Measurements from ENCODE around the gene LAMTOR3. TPM values are rescaled to one million over a fixed set of nuclear protein-coding genes. Genes with fewer than 3 reads are reported as not detected.

The LAMTOR3 gene
- total and polyA plus RNA-seq, 2 experiments from 2014 or later: 40.8 to 64.5 TPM

- TF ChIP-seq ETS1 (IDR thresholded peaks at IDR 0.05): no peak
- TF ChIP-seq ZNF462 (CRISPR knock-in tag; IDR thresholded peaks at IDR 0.05): no peak
- TF ChIP-seq NANOG (IDR thresholded peaks at IDR 0.05; ENCODE audit: borderline replicate concordance): no peak
- no peak for TF ChIP-seq JUNB (IDR thresholded peaks at IDR 0.05; ENCODE audit: unreplicated experiment)
- TF ChIP-seq STAT1 (IDR thresholded peaks at IDR 0.05; ENCODE audit: unreplicated experiment): no peak
Measured at GRCh38 chr4:99885687-99886086, 8.5 kb downstream of the LAMTOR3 start (continued).

GRCh38 chr4:99885063-99885664, 9.1 kb downstream of the LAMTOR3 start:
- no peaks in the 10 kb centered on the region for H3K9me3 Mint-ChIP-seq
- H4K20me1 ChIP-seq (replicated peaks; ENCODE audit: insufficient read depth): no peaks in the 10 kb centered on the region
- TF ChIP-seq ZNF331 (CRISPR knock-in tag; IDR thresholded peaks at IDR 0.05; ENCODE audit: low read depth) (no peak), CTCF (conservative IDR thresholded peaks at IDR 0.05; ENCODE audit: low read depth in 2 of 2) (peak; percentile 67 to 73), EZH2 (IDR thresholded peaks at IDR 0.05; ENCODE audit: low read depth, unreplicated experiment) (no peak), EZH2phosphoT487 (IDR thresholded peaks at IDR 0.05; ENCODE audit: unreplicated experiment) (no peak), CREB1 (CRISPR knock-in tag; IDR thresholded peaks at IDR 0.05; ENCODE audit: low read depth) (no peak), NANOG (IDR thresholded peaks at IDR 0.05; ENCODE audit: borderline replicate concordance) (no peak)

More at GRCh38 chr4:99885063-99885664, 9.1 kb downstream of the LAMTOR3 start:
- Histone ChIP-seq H3K4me3 (no peak overlapping the region), H3K4me2 (no peak overlapping the region), H3K9me2 (ENCODE audit: insufficient read depth) (no peaks in the 10 kb centered on the region), H3K27ac (ENCODE audit: low read depth) (no peak overlapping the region), H3K36me3 (ENCODE audit: insufficient read depth) (no peaks in the 10 kb centered on the region), H2AFZ (no peak overlapping the region), H3F3A (replicated peaks; ENCODE audit: low read depth) (no peaks in the 10 kb centered on the region), H3K27me3 (ENCODE audit: insufficient read depth) (no peaks in the 10 kb centered on the region), H3K4me1 (ENCODE audit: insufficient read depth) (no peaks in the 10 kb centered on the region), H3K79me2 (replicated peaks; ENCODE audit: insufficient read depth) (no peaks in the 10 kb centered on the region; the same call in 1 of the 2 replicates)
- ATAC-seq (no peak), DNase-seq (ENCODE audit: low spot score) (peak; percentile 59)
- H3K27ac Mint-ChIP-seq: no peak overlapping the region
- H3K36me3 Mint-ChIP-seq (ENCODE audit: low read depth): peaks cover 5% of the 10 kb centered on the region; the same call in 2 of the 3 replicates
- H3K4me3 Mint-ChIP-seq: no peak overlapping the region
- no peaks in the 10 kb centered on the region for H3K27me3 Mint-ChIP-seq (ENCODE audit: insufficient read depth, low read depth, poor library complexity)
- no peaks in the 10 kb centered on the region for H3K4me1 Mint-ChIP-seq

Measured in GM23338 (cell line).